NT2/D1 (cell line): ENCODE data around the gene PNN.

Experiments used
- SUZ12 ChIP-seq: IDR thresholded peaks from 2 replicates; pipeline ENCODE4 v1.6.1; 2011; ENCODE audit not compliant: insufficient read length, insufficient read depth; ENCODE audit errors: extremely low read depth
- YY1 ChIP-seq: IDR thresholded peaks from 2 replicates; pipeline ENCODE4 v1.6.1; 2011; ENCODE audit not compliant: insufficient read length, insufficient read depth
- ZNF274 ChIP-seq: IDR thresholded peaks from 2 replicates; pipeline ENCODE4 v1.6.1; 2011; ENCODE audit warnings: mild to moderate bottlenecking, low read depth, low read length

- TF ChIP-seq YY1, result no peak
- no peak for TF ChIP-seq ZNF274
- TF ChIP-seq SUZ12, result no peak
Measured at GRCh38 chr14:39158222-39158858, 16.7 kb upstream of the PNN start.
